ENCODE data around the gene TRAK2.
"Not testable (repeated sequence)": the region's sequence is repeated elsewhere in the genome, so short reads cannot be mapped to it uniquely, and the experiment has no call there.

TRAK2 gene

GRCh38 chr2:201413143-201413542 lies 38.1 kb downstream of the TRAK2 start:
- DNase-seq, result no peak

- no peak for DNase-seq
Observed at GRCh38 chr2:201411421-201411820, 39.8 kb downstream of the TRAK2 start.

- DNase-seq, result no peak
Observed at GRCh38 chr2:201408931-201409330, 42.3 kb downstream of the TRAK2 start.

GRCh38 chr2:201407265-201407664 lies 44.0 kb downstream of the TRAK2 start:
- no peak for DNase-seq

- DNase-seq, result no peak
Observed at GRCh38 chr2:201406077-201406662, 45.1 kb downstream of the TRAK2 start.

GRCh38 chr2:201404699-201405280 lies 46.5 kb downstream of the TRAK2 start:
- DNase-seq, result no peak

GRCh38 chr2:201403880-201404279 lies 47.4 kb downstream of the TRAK2 start:
- DNase-seq, result no peak

- no peak for DNase-seq
Observed at GRCh38 chr2:201402651-201403562, 48.4 kb downstream of the TRAK2 start.

- no peak for DNase-seq
Observed at GRCh38 chr2:201401815-201402214, 49.4 kb downstream of the TRAK2 start.

GRCh38 chr2:201396595-201396994 lies 54.7 kb downstream of the TRAK2 start:
- DNase-seq, result no peak

- no peak for DNase-seq
Observed at GRCh38 chr2:201383136-201383535, 68.1 kb downstream of the TRAK2 start.

GRCh38 chr2:201378496-201379397 lies 72.5 kb downstream of the TRAK2 start:
- DNase-seq, result no peak

- no peak for DNase-seq
Observed at GRCh38 chr2:201377218-201377617, 74.0 kb downstream of the TRAK2 start.

- no peak for DNase-seq
Observed at GRCh38 chr2:201369775-201370174, 81.5 kb downstream of the TRAK2 start.

- DNase-seq, result not testable (repeated sequence)
Observed at GRCh38 chr2:201369318-201369717, 81.9 kb downstream of the TRAK2 start.

GRCh38 chr2:201366146-201366545 lies 85.1 kb downstream of the TRAK2 start:
- no peak for DNase-seq

GRCh38 chr2:201363857-201364560 lies 87.2 kb downstream of the TRAK2 start:
- DNase-seq, result peak; percentile 5

- no peak for DNase-seq
Observed at GRCh38 chr2:201362396-201362795, 88.9 kb downstream of the TRAK2 start.

- DNase-seq, result no peak
Observed at GRCh38 chr2:201361078-201361733, 90.1 kb downstream of the TRAK2 start.

GRCh38 chr2:201360256-201360655 lies 91.0 kb downstream of the TRAK2 start:
- no peak for DNase-seq

- no peak for DNase-seq
Observed at GRCh38 chr2:201358684-201359083, 92.6 kb downstream of the TRAK2 start.

- DNase-seq, result no peak
Observed at GRCh38 chr2:201357221-201357620, 94.0 kb downstream of the TRAK2 start, which contains the start of gene FLACC1. Gene FLACC1 (minus strand): TSS chr2:201357345. CDS start chr2:201351404, 5,941 bp downstream.
